Lower leg skin (tissue), 3 donors: ENCODE data around the gene CRK.

Source experiments
- CTCF ChIP-seq, 3 donors: fragments of 450-650 bp; IDR thresholded peaks; one replicate each; pipeline ENCODE4 v1.5.1; 2016; ENCODE audit warnings: antibody characterized with exemption in 3 of 3, mild to moderate bottlenecking in 3 of 3, moderate library complexity in 2 of 3
- POLR2A ChIP-seq, 2 donors: fragments of 450-650 bp; IDR thresholded peaks; one replicate each; pipeline ENCODE4 v1.6.1; 2016 to 2017; ENCODE audit warnings: antibody characterized with exemption in 2 of 2, mild to moderate bottlenecking in 1 of 2, moderate library complexity in 1 of 2

DNA sequence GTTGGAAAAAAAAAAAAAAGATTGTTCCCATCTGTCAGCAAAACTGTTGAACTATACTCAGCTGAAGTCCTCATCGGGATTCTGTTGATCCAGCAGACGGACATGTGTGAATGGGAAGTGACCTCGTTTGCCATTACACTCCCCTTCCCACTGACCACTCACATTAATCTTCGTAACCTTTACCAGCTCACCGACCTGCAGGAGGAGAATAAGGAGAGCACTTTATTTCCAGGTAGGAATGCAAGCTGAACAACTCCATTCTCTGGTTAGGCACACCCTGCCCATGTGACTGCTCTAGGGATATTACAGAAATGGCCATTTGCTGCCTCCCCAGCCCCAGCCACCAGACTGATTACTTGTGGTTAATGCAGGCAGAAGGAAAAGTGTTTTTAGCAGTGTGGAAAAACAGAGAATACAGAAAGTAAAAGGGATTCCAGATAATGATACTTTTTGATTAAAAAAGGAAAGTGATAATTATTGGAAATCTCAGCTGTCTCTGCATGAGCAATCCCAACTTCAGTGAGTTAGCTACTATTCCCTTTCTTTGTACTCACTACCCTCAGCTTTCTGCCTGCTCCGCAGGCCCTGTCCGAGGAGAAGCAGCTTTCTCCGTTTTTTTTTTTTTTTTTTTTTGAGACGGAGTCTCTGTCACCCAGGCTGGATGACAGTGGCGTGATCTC lies 32.4 kb downstream of the CRK start:
- TF ChIP-seq CTCF (IDR thresholded peaks at IDR 0.05), result no peak
- no peak for TF ChIP-seq POLR2A (IDR thresholded peaks at IDR 0.05)
